ENCODE data around the gene SORCS3. TPM values are rescaled to one million over a fixed set of nuclear protein-coding genes. Genes with fewer than 3 reads are reported as not detected.

Gene SORCS3
- total RNA-seq, 1 experiment from 2014 or later, result 0.94 TPM

DNA sequence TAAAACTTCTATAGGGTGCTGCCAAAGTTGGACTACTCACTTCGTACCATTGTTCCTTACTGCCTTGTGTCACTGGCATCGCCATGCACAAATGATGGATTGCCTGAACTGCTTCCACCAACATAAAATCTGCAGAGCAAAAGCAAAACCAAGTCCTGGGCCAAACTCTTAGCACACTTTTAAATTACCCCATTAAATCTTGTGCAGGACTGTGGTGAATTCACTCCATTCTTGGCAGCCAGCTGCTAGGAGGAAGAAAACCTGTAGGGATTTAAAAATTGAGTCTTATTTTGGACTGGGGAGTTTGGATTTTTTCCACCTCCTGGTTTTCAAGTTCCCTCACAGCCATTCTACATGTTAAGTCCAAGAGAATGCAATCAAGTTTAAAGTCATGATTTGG, 646.9 kb downstream of the SORCS3 start:
- Mint-ChIP-seq H3K9me3 (no peaks in the 10 kb centered on the region), H3K4me1 (no peaks in the 10 kb centered on the region), H3K27ac (no peak overlapping the region), H3K36me3 (no peaks in the 10 kb centered on the region), H3K4me3 (no peak overlapping the region), H3K27me3 (ENCODE audit: low read depth) (no peaks in the 10 kb centered on the region)
- ATAC-seq (no peak), DNase-seq (ENCODE audit: low spot score) (no peak)
- CTCF ChIA-PET, result no interaction called here
- no peak for TF ChIP-seq MXD4 (CRISPR knock-in tag; IDR thresholded peaks at IDR 0.05; ENCODE audit: borderline replicate concordance)
- TF ChIP-seq ZBTB21 (CRISPR knock-in tag; IDR thresholded peaks at IDR 0.05; ENCODE audit: borderline replicate concordance), result no peak
- TF ChIP-seq ESRRA (CRISPR knock-in tag; IDR thresholded peaks at IDR 0.05; ENCODE audit: borderline replicate concordance), result no peak
- TF ChIP-seq, protein P1, sequence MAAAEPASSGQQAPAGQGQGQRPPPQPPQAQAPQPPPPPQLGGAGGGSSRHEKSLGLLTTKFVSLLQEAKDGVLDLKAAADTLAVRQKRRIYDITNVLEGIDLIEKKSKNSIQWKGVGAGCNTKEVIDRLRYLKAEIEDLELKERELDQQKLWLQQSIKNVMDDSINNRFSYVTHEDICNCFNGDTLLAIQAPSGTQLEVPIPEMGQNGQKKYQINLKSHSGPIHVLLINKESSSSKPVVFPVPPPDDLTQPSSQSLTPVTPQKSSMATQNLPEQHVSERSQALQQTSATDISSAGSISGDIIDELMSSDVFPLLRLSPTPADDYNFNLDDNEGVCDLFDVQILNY (CRISPR knock-in tag; IDR thresholded peaks at IDR 0.05), result no peak
- TF ChIP-seq, protein P2, sequence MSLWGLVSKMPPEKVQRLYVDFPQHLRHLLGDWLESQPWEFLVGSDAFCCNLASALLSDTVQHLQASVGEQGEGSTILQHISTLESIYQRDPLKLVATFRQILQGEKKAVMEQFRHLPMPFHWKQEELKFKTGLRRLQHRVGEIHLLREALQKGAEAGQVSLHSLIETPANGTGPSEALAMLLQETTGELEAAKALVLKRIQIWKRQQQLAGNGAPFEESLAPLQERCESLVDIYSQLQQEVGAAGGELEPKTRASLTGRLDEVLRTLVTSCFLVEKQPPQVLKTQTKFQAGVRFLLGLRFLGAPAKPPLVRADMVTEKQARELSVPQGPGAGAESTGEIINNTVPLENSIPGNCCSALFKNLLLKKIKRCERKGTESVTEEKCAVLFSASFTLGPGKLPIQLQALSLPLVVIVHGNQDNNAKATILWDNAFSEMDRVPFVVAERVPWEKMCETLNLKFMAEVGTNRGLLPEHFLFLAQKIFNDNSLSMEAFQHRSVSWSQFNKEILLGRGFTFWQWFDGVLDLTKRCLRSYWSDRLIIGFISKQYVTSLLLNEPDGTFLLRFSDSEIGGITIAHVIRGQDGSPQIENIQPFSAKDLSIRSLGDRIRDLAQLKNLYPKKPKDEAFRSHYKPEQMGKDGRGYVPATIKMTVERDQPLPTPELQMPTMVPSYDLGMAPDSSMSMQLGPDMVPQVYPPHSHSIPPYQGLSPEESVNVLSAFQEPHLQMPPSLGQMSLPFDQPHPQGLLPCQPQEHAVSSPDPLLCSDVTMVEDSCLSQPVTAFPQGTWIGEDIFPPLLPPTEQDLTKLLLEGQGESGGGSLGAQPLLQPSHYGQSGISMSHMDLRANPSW (CRISPR knock-in tag; conservative IDR thresholded peaks at IDR 0.05; ENCODE audit: low read depth), result no peak
- TF ChIP-seq, protein P3, sequence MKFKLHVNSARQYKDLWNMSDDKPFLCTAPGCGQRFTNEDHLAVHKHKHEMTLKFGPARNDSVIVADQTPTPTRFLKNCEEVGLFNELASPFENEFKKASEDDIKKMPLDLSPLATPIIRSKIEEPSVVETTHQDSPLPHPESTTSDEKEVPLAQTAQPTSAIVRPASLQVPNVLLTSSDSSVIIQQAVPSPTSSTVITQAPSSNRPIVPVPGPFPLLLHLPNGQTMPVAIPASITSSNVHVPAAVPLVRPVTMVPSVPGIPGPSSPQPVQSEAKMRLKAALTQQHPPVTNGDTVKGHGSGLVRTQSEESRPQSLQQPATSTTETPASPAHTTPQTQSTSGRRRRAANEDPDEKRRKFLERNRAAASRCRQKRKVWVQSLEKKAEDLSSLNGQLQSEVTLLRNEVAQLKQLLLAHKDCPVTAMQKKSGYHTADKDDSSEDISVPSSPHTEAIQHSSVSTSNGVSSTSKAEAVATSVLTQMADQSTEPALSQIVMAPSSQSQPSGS (CRISPR knock-in tag; IDR thresholded peaks at IDR 0.05; ENCODE audit: borderline replicate concordance, low read depth), result no peak
- TF ChIP-seq, protein P4, sequence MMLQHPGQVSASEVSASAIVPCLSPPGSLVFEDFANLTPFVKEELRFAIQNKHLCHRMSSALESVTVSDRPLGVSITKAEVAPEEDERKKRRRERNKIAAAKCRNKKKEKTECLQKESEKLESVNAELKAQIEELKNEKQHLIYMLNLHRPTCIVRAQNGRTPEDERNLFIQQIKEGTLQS (CRISPR knock-in tag; conservative IDR thresholded peaks at IDR 0.05), result no peak
- no peak for TF ChIP-seq NFYB (CRISPR knock-in tag; conservative IDR thresholded peaks at IDR 0.05; ENCODE audit: low read depth)
- TF ChIP-seq EMX1 (CRISPR knock-in tag; IDR thresholded peaks at IDR 0.05), result no peak
- no peak for TF ChIP-seq TCF7 (CRISPR knock-in tag; IDR thresholded peaks at IDR 0.05; ENCODE audit: low read depth)
- TF ChIP-seq, protein P5, sequence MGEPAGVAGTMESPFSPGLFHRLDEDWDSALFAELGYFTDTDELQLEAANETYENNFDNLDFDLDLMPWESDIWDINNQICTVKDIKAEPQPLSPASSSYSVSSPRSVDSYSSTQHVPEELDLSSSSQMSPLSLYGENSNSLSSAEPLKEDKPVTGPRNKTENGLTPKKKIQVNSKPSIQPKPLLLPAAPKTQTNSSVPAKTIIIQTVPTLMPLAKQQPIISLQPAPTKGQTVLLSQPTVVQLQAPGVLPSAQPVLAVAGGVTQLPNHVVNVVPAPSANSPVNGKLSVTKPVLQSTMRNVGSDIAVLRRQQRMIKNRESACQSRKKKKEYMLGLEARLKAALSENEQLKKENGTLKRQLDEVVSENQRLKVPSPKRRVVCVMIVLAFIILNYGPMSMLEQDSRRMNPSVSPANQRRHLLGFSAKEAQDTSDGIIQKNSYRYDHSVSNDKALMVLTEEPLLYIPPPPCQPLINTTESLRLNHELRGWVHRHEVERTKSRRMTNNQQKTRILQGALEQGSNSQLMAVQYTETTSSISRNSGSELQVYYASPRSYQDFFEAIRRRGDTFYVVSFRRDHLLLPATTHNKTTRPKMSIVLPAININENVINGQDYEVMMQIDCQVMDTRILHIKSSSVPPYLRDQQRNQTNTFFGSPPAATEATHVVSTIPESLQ (CRISPR knock-in tag; IDR thresholded peaks at IDR 0.05), result no peak
- TF ChIP-seq RORB (CRISPR knock-in tag; IDR thresholded peaks at IDR 0.05), result no peak
- TF ChIP-seq NR1H2 (CRISPR knock-in tag; IDR thresholded peaks at IDR 0.05), result no peak
- TF ChIP-seq, protein P6, sequence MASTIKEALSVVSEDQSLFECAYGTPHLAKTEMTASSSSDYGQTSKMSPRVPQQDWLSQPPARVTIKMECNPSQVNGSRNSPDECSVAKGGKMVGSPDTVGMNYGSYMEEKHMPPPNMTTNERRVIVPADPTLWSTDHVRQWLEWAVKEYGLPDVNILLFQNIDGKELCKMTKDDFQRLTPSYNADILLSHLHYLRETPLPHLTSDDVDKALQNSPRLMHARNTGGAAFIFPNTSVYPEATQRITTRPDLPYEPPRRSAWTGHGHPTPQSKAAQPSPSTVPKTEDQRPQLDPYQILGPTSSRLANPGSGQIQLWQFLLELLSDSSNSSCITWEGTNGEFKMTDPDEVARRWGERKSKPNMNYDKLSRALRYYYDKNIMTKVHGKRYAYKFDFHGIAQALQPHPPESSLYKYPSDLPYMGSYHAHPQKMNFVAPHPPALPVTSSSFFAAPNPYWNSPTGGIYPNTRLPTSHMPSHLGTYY (CRISPR knock-in tag; IDR thresholded peaks at IDR 0.05), result no peak
- TF ChIP-seq, protein P7, sequence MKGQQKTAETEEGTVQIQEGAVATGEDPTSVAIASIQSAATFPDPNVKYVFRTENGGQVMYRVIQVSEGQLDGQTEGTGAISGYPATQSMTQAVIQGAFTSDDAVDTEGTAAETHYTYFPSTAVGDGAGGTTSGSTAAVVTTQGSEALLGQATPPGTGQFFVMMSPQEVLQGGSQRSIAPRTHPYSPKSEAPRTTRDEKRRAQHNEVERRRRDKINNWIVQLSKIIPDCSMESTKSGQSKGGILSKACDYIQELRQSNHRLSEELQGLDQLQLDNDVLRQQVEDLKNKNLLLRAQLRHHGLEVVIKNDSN (CRISPR knock-in tag; IDR thresholded peaks at IDR 0.05), result no peak
- no peak for TF ChIP-seq SP1 (CRISPR knock-in tag; conservative IDR thresholded peaks at IDR 0.05)
- TF ChIP-seq, protein P8, sequence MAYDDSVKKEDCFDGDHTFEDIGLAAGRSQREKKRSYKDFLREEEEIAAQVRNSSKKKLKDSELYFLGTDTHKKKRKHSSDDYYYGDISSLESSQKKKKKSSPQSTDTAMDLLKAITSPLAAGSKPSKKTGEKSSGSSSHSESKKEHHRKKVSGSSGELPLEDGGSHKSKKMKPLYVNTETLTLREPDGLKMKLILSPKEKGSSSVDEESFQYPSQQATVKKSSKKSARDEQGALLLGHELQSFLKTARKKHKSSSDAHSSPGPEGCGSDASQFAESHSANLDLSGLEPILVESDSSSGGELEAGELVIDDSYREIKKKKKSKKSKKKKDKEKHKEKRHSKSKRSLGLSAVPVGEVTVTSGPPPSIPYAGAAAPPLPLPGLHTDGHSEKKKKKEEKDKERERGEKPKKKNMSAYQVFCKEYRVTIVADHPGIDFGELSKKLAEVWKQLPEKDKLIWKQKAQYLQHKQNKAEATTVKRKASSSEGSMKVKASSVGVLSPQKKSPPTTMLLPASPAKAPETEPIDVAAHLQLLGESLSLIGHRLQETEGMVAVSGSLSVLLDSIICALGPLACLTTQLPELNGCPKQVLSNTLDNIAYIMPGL (CRISPR knock-in tag; IDR thresholded peaks at IDR 0.05), result no peak
- POLR2A ChIA-PET, result no interaction called here

Measured in WTC11 (cell line).